Regular cardiac myocyte (primary cell): ENCODE measurements around the gene CCDC186. TPM values are rescaled to one million over a fixed set of nuclear protein-coding genes. Genes with fewer than 3 reads are reported as not detected.

Source experiments
- total RNA-seq: library from RNA; depleted of rRNA; stranded (reverse); fragments of >200 nt; gene quantifications from 2 replicates; pipeline ENCODE4 v1.2.3, GENCODE V29; 2014

Gene CCDC186
- total RNA-seq = 15.1 and 20.0 TPM in 2 replicates

DNA sequence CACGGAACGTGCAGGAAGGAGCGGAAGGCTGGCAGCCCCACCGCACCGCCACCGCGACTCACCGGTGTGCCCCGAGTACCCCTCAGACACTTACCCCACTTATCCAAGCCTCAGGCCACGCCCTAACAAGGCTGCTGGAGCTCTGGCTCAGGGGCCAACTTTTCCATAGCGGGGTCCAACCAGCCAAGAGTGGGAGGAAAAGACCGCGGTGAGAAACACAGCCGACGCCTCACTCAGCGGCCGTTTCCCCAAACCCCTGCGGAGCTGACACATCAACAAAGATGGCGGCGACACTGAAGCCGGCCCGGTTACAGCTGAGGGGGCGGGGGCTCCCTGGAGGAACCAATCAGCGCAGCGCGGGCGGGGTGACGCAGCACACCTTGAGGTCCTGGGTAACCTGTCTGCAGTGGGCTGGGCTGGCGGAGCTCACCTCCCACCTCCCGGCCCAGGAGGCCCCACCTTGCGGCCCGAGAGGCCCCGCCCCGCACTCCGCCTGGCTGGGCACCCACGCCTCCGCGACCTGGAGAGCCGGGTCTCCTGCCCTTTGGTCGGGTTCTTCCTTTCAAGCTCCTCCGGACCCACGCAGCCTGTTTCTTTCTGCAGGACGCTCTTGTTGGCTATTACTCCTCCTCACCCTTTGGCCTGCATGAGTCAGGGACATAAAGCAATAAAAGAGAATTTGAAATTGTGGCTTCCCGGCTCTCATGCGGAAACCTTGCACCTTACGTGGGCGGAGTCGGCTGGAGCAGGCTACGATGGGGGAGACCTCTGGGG lies at the start of gene CCDC186:
Gene CCDC186, minus strand, starts transcription at position 283 of the 774 bp plus-strand sequence. CDS start 10,935 bp downstream, outside the sequence.

DNA sequence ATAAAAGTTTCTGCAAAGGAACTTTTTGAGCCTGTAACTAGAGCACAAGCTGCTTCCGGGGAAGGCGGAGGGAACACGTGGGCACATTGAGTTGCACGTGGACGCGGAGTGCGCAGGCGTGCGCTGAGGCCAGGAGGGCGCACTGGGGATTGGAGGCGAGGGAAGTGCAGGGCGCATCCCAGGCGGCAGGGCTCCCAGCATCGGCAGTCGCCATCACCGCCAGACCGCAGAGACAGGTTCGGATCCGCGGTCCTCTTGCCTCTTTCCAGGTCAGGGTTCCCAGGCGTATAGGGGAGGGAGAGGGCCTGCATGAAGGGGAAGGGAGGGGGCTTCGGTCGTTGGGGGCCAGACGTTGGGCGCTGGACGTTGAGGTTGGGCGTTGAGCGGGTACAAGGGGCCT lies 5.1 kb upstream of the CCDC186 start, which contains the start of gene TDRD1:
Gene TDRD1, plus strand, starts transcription at position 206 of the 400 bp plus-strand sequence. CDS start 8,479 bp downstream, outside the sequence.

Other genes with a start within 250 kb of the CCDC186 start
- under 0.01 TPM in 2 replicates for gene ADRB1, start 130.3 kb downstream of the CCDC186 start, total RNA-seq
- 1.9 and 5.1 TPM in 2 replicates for gene TDRD1, start 5.2 kb upstream of the CCDC186 start, total RNA-seq
- gene VWA2, start 65.1 kb upstream of the CCDC186 start, total RNA-seq = under 0.01 TPM in 2 replicates
- gene AFAP1L2, start 230.3 kb upstream of the CCDC186 start, total RNA-seq = 0.19 and 1.4 TPM in 2 replicates